Esophagus squamous epithelium (tissue), 4 donors: ENCODE data around the gene THAP7.

Source experiments
- CTCF ChIP-seq, 6 experiments: fragments of 450-650 bp in 4 of 6; fragments of 200-600 bp in 2 of 6; sonication (generic) in 2 of 6; IDR thresholded peaks; one replicate each; pipeline ENCODE4 v1.5.1; 2016 to 2019; ENCODE audit warnings: antibody characterized with exemption in 6 of 6, mild to moderate bottlenecking in 4 of 6, moderate library complexity in 4 of 6
- POLR2A ChIP-seq, 4 donors: fragments of 450-650 bp; IDR thresholded peaks; one replicate each; pipeline ENCODE4 v1.6.1; 2017; ENCODE audit warnings: antibody characterized with exemption in 4 of 4, mild to moderate bottlenecking in 4 of 4, moderate library complexity in 3 of 4

- TF ChIP-seq CTCF (IDR thresholded peaks at IDR 0.05) = no peak
- no peak for TF ChIP-seq POLR2A (IDR thresholded peaks at IDR 0.05)
These were observed 1.9 kb upstream of the THAP7 start for GRCh38 chr22:21003782-21004181.
